Muscle of arm (tissue), 12 donors: Measurements from ENCODE around the gene ZNF593. TPM values are rescaled to one million over a fixed set of nuclear protein-coding genes. Genes with fewer than 3 reads are reported as not detected.

Source experiments
- DNase-seq: peaks from one replicate; pipeline ENCODE4 v3.0.0-alpha.2; 2013
- polyA plus RNA-seq, 12 donors: library from polyadenylated mRNA; unstranded; fragments of 120-200 nt; gene quantifications; one replicate each; pipeline ENCODE4 v1.2.1, GENCODE V29; 2013; ENCODE audit not compliant: insufficient read length in 12 of 12

The ZNF593 gene
- polyA plus RNA-seq, 12 donors = 11.6 to 18.2 (median 14.3) TPM; not detected in 2

- DNase-seq = no peak
These were observed 4.6 kb upstream of the ZNF593 start for GRCh38 chr1:26164861-26165842.

- no peak for DNase-seq
These were observed 2.9 kb upstream of the ZNF593 start for GRCh38 chr1:26166719-26167281.

DNA sequence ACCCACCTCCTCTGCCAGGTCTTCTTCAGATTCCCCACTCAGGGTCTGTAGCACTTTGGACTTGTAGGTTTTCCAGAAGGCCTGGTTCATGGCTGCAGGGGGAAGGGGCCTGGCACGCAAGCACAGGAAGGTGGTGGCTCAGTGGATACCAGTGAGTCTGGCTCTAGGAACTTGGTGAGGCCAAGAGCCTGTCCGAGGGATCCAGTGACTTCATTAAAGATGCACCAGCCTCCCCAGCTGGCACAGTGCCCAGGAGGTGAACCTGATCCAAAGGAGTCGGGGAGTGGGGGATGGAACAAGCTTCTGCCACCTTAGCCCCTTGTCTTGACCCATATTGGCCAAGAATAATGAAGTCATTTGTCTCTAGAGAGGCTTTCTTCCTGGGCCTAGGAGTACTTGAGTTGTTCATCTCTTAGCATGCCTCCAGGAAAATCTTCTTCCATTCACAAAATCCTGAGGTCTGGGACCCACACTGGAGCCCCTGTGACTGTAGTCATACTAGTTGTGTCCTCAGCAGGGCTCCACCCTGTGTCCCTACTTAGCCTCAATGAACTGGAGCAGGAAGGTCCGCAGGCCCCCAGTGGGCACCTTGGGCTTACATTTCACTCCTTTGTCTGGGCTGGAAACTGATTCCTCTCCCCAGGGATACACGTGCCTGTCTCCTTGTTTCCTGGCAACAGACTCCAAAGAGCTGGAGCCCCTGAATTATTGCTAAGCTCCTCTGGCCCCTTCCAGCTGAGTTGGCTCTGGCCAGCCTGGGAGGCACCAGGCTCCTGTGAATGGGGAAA is 1.1 kb upstream of the ZNF593 start, which contains the start of gene C1orf232:
TSS of gene C1orf232 (minus strand) at position 554 of the 788 bp plus-strand sequence. CDS start at position 90, 464 bp downstream.
- DNase-seq = no peak

DNA sequence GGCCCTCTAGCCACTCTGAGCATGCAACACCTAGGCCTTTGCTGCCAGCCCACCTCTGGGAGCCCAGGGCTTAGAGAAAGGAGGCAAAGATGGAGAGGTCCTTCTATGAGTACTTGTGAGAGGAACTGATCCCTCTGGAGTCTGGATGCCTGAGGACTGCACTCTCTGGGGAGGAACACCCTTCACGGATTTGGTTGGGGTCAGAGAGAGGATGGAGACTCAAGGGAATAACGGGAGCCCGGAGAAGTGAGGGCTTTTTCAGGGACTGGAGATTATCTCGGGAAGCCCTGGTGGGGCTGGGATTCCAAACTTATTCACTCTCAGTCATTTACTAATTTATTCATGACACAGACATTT is 532 bp upstream of the ZNF593 start:
- DNase-seq = no peak

- DNase-seq = no peak
These were observed 739 bp downstream of the ZNF593 start for GRCh38 chr1:26170472-26170821.

DNA sequence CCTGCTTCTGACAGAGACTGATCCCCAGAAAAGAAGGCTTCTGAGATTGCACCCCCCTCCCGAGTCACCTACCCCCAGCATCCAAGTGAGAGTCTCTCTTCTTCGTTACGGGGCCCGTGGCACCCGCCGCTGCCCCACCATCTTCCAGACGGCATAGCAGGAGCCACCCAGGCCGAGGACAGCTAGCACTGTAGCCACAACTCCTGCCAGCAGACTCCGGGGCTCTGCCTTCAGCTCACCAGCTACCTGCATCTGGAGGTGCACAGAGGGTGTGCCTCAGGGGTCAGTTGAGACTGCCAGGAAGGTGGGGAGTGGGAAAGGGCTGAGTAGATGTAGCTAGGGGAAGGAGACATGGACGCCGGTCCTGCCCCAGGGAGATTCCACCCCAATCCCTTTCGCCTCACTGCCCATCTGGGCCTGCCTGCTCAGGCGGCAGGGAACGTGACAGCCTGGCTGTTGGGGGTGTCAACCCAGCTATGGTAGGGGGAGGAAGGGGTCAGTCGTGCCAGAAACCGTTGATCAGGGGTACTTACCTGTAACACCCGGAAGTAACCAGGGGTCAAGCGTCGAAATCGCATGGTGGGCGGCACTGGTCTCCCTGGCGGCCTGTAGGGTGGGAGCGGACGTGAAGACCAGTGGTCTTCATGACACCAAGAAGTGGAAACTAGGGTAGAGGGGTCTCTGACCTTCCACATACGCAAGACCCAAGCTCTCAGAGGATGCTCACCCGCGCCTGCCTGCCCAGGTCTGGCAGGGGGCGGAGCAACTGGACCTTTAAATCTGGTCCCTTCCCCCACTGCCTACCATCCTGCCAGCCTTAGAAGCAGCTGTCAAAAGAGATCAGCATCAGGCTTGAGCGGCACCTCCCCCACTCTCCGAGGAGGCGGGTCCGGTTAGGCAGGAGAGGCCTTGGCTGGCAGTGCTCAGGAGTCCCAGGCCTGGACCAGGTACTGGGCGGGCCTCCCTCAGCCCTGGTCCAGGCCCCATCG is 1.7 kb downstream of the ZNF593 start, which contains the start of gene ZNF593OS:
TSS of gene ZNF593OS (minus strand) at position 749 of the 989 bp plus-strand sequence. CDS start at position 578, 171 bp downstream.
- no peak for DNase-seq

- DNase-seq = no peak
These were observed 5.6 kb downstream of the ZNF593 start for GRCh38 chr1:26175346-26175745.

GRCh38 chr1:26177182-26177684 is 7.5 kb downstream of the ZNF593 start, which contains the start of gene CNKSR1:
Gene CNKSR1, plus strand, starts transcription at chr1:26177491. Its CDS starts 57 bp downstream, at chr1:26177548.
- DNase-seq = no peak

DNA sequence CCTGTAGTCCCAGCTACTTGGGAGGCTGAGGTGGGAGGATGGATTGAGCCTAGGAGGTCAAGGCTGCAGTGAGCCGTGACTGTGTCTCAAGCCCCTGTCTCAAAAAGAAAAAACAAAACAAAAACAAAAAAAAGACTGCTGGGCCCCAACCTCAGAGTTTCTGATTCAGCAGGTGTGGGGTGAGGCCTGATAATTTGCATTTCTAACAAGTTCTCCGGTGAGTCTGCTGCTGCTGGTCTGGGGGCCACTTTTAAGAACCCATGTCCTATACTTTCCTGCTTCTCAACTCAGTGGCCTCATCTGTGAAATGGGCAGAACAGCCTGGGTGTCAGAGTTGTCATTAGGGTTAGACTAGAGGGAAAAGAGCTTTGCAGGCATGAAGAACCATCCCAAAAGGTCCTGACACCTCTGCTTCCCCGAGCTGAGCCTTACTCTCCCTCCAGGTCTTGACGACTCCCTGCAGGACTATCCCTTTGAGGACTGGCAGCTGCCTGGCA is 10.3 kb downstream of the ZNF593 start:
- no peak for DNase-seq

- DNase-seq = no peak
These were observed 12.1 kb downstream of the ZNF593 start for GRCh38 chr1:26181586-26182382.

GRCh38 chr1:26182383-26182696 is 12.6 kb downstream of the ZNF593 start:
- no peak for DNase-seq

DNA sequence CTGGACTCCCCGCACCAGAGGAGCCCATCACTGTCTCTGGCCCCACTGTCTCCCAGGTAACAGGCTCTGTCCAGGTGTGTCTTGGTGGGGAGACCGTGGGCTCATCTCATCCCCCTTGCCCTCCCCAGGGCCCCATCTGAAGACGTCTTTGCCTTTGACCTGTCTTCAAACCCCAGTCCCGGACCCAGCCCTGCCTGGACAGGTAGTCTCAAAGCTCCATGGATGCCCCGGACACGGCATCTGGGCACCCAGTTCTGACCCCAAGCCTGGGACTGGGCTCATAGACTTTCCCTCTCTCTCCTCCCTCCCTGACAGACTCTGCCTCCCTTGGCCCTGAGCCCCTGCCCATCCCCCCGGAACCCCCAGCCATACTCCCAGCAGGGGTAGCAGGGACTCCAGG is 14.4 kb downstream of the ZNF593 start:
- no peak for DNase-seq

- no peak for DNase-seq
These were observed 15.2 kb downstream of the ZNF593 start for GRCh38 chr1:26184883-26185282.

- no peak for DNase-seq
These were observed 18.2 kb downstream of the ZNF593 start for GRCh38 chr1:26187882-26188281.

GRCh38 chr1:26188477-26188876 is 18.8 kb downstream of the ZNF593 start:
- DNase-seq = no peak

- no peak for DNase-seq
These were observed 19.6 kb downstream of the ZNF593 start for GRCh38 chr1:26189331-26189730.

DNA sequence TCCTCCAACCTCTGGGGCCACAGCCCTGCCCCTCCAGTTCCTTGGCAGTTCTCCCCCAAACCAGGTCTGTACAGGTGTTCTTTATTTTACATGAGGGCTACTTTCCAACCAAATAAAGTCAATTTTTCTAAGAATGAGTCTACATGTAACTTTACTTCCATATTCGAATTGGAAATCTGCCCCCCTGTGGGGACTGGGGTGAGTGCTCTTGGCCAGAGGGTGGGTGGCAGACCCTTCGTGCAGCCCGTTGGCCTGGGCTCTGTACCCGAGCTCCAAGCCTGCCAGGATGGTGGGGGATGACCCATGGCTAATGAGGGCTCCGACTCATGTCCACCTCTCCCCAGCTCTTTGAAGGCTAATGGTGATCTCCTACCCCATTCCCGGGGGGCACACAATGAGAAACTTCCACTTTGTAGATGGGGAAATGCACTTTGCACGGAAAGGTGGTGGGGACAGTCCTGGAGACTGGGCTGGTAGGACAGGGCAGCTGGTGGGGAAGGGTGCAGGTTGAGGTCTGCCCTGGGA is 20.1 kb downstream of the ZNF593 start:
- DNase-seq = no peak

DNA sequence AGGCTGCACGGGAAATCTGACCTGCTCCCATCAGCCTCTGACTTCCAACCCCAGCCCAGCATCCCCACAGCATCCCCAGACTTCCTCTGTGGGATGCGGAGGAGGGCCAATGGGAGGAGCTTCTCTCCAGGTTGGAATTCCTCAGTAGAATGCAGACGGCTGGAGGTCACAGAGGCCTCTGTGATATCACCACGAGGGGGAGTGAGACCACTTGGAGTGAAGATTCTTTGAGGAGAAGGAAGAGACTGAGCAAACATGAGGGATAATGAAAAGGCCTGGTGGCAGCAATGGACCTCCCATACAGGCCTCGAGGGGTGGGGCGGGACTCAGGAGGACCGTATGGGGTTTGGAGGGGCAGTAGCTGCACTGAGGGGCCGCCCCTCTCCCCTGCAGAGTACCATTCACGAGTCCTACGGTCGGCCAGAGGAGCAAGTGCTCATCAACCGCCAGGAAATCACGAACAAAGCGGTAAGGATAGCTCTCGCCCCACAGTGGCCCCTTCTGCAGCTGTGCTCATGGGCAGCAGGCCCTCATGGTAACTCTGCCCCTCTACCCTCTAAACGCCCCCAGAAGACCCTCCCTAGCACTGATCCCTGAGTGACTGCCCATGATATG is 20.8 kb downstream of the ZNF593 start, which contains the start of gene CATSPER4:
TSS of gene CATSPER4 (plus strand) at position 230 of the 615 bp plus-strand sequence. CDS start at position 256, 26 bp downstream.
- DNase-seq = no peak

GRCh38 chr1:26191739-26192138 is 22.0 kb downstream of the ZNF593 start:
- no peak for DNase-seq
